HG02759 (cell line): ENCODE data around the gene CSNK1G3.
A peak's percentile ranks its signal among the peaks of the same experiment; 100 is the strongest.
"Not testable (repeated sequence)": the region's sequence is repeated elsewhere in the genome, so short reads cannot be mapped to it uniquely, and the experiment has no call there.

Source experiments
- ATAC-seq: cut with Tn5 transposase; IDR thresholded peaks from one replicate; pipeline ENCODE4 v1.9.1; 2021; ENCODE audit warnings: mild to moderate bottlenecking, moderate library complexity; ENCODE audit not compliant: unreplicated experiment

CSNK1G3 gene

GRCh38 chr5:123511648-123512605 lies at the start of gene CSNK1G3:
CSNK1G3 (plus strand) TSS chr5:123512177; CDS start chr5:123545664, 33,487 bp downstream.
- peak; percentile 93 for ATAC-seq

DNA sequence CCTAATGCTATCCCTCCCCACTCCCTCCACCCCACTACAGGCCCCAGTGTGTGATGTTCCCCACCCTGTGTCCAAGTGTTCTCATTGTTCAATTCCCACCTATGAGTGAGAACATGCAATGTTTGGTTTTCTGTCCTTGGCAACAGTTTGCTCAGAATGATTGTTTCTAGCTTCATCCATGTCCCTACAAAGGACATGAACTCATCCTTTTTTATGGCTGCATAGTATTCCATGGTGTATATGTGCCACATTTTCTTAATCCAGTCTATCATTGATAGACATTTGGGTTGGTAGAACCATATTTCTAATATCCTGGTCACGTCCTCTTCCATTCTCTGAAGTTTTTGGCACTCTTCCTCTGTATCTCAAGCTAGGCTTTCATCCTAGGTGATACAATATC lies 45.1 kb upstream of the CSNK1G3 start:
- not testable (repeated sequence) for ATAC-seq

DNA sequence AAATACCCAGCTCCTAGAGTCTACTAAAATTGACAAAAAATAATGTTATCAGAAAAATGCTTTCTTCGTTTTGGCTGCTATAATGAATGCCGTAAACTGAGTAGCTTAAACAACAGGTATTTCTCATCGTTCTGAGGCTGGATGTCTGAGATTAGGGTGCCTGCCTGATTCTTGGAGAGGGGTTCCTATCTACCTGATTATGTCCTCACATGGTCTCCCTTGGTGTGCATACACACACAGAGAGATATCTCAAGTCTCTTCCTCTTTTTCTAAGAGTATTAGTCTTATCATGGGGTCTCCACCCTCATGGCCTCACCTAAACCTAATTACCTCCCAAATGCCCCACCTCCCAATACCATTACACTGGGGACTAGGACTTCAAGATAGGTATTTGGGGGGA lies 40.6 kb upstream of the CSNK1G3 start:
- no peak for ATAC-seq

- no peak for ATAC-seq
Measured at GRCh38 chr5:123472150-123472924, 39.6 kb upstream of the CSNK1G3 start.

DNA sequence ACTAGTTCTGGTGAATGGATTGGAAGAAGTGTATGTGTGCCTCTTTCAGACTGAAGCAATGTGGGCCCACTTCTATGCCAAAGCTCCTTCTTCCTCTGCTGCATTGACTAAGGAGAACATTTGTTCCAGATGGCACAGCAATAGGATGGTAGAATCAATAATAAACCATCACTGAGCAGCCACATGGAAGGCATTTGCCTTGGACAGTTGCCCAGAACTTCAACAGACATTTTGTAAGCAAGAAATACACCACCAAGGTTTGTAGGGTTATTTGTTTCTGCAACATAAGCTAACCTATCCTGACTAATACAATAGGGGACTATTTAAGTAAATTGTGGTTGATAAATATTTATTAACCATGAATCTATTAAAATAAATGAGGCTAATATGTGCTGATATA lies 37.7 kb upstream of the CSNK1G3 start:
- no peak for ATAC-seq

DNA sequence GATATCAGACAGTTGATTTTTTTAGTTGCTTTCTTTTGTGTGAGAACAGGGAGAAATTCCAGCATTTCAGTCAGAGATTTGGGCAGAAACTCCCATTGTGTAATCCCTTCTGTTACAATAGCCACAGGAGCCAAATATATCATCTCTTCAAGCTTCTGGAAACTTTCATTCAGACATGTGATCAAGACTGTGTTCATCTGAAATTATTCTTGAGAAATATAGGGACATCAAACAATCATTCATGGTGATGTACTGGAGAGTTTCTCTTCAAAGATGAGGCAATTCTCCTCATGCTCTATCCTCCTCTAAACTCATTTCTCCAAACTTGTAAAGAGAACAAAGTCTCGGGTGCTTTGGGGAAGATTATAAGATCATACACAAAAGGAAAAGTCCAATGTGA lies 35.2 kb upstream of the CSNK1G3 start:
- ATAC-seq: no peak

DNA sequence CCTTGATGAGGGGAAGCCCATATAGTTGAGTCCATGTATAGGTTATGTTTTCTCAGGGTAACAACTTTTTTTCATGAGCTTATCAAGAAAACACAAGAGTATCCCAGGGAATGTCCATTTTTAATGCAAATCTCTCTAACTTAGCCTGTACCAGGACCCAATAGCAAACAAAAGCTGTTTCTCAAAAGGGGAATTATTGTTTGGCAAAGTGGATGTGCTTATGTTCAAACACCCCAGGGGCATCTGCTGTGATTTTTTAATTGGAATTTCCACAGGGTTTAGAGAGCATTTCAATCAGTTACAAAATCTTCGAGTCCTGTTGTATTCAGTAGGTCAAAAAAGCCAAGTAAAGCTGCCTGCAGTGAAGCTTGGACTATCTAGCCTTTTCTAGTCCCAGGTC lies 33.4 kb upstream of the CSNK1G3 start:
- ATAC-seq: no peak

DNA sequence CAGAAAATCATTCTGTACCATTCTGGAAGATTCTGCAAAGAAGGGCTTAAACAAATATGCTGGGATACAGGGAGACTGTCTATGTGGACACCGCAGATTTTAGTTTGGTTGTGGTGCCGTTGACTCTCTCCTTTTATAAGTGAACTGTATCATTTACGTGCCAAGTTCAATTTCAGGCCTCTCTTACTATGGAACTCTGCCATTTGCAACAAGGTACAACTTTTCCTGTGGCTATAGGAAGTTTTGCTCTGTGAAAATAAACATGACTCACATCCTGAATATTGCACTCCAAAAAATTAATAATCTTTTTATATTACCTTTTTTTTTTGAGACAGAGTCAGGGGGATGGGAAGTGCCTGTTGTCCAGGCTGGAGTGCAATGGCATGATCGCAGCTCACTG lies 29.7 kb upstream of the CSNK1G3 start:
- ATAC-seq: no peak

DNA sequence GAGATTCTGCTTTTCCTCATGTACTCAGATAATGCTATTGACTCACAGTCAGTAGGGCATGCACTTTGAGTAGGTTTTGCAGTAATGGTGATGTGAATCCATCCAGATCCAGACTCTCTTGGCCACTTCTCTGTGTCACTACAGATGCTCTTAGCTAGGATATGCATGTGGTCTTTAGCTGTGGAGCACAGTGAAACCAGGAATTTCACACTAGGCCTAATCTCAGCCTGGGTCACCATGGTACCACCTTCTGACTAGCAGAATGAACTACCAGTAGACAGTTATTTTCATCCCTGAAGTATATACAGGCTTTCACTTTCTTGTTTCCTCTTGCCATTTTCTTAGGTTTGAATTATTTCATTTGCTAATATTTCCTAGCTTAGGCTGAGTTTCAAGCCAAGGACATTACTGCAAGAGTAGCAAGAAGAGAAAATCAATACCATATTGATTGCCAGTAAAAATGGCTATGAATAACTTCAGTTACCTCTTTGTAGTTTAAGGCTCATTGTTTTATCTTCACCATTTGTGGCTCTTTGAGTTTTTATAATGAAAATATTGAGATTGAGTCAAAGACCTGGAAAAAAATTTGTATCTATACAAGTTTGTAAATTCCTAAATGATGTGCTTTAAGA lies 28.4 kb upstream of the CSNK1G3 start:
- ATAC-seq: no peak

DNA sequence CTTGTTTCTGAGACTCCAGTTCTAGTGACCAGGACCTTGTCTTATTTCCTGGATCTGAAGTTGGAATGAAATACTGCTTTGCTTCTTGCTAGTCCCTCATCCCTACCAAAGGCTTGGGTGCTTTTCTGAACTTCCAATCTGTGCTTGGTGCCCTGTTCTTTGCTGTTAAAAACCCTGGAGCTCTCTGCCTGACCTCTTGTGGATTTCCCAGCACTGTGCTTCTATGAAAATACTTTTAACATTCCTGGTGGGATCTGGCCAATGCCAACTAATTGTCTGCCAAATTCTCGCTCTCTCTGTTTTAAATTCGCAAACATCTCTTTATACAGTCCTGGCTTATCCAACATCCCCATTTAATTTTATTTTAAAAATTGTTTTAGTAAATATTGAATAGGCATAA lies 26.7 kb upstream of the CSNK1G3 start:
- ATAC-seq: no peak

DNA sequence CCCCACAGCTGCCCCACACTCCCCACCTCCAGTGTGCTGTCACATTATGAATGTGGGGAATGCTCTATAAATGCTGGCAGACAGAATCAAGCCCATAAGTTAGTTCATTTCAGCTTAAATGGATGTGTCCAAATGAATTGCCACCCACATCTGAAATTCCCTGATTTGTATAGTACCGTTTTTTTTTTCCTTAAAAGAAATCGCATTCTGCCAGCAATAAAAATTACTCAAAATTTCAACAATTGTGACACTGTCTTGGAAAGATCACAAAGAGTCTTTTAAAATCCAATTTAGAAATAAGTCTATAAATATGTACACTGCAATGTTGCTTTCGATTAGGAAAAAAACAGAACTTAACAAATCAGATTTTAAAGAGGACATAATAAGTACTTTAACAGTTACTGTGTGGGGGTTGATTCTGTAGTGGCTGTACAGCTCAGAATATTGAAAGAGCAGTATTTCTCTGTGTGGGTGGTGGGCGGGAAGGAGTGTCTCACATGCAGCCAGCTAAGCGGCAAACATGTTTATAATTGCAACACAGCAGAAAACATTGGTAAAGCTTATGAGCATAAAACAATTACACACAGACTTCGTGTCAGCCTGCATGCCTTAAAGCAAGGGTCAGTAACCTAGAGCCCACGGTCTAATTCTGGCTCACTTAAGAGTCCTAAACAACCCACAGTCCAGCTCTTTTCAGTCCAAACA lies 24.9 kb upstream of the CSNK1G3 start:
- no peak for ATAC-seq

DNA sequence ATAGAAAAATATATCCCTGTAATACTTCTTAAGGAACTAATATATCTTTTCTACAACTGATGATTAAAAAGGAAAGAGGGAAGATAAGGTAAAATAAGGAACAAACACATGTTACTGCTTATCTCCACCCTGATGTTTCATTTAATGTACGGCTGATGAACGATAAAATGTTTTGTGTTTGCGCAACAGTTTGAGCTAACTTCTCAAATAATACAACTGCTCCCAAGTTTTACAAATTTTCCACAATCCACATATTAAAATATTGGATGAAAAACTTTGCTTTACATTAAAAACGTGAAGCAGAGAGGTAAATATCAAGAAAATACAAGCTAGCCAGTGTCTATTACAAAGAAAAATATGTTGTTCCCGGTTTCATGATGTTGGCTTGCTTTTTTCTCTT lies 21.0 kb upstream of the CSNK1G3 start:
- no peak for ATAC-seq

GRCh38 chr5:123495211-123495610 lies 16.8 kb upstream of the CSNK1G3 start:
- ATAC-seq: not testable (repeated sequence)

DNA sequence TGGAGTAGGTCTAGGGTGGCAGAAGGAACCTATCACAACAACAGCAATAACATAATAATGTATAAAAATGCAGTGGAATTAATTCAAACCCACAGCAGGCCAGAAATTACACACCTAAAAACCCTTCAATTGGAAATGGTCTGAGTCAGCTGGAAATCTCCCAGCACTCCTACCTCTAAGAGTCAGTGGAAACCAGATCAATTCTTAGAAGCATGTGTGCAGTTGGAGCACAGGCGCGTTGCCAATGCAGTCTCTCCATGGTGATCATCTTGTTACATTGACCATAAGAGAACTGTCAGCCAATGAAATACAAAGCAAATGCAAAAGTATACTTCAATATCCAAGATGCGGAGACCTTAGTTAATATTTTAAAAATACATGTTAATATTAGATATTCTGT lies 15.1 kb upstream of the CSNK1G3 start:
- no peak for ATAC-seq

- no peak for ATAC-seq
Measured at GRCh38 chr5:123500471-123500870, 11.5 kb upstream of the CSNK1G3 start.

GRCh38 chr5:123502120-123502519 lies 9.9 kb upstream of the CSNK1G3 start:
- ATAC-seq: no peak

GRCh38 chr5:123503299-123503698 lies 8.7 kb upstream of the CSNK1G3 start:
- ATAC-seq: no peak

DNA sequence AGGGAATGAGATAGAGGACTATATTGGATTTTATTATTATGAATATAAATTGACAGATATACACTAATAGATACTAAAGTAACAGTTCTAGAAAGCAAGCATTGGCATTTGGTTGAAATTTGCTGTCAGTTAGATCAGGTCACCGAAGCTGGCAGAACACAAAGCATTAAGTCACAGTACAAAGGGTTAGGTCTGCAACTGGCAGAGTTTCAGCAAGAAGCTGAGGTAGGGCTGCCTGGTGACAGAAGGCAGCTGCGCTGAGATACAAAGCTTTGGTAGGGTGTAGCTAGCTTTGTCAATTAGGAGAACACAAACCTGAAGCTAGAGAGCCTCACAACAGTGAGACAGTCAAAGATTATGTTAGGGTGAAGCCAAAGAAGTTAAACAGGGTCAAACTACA lies 6.3 kb upstream of the CSNK1G3 start:
- no peak for ATAC-seq

DNA sequence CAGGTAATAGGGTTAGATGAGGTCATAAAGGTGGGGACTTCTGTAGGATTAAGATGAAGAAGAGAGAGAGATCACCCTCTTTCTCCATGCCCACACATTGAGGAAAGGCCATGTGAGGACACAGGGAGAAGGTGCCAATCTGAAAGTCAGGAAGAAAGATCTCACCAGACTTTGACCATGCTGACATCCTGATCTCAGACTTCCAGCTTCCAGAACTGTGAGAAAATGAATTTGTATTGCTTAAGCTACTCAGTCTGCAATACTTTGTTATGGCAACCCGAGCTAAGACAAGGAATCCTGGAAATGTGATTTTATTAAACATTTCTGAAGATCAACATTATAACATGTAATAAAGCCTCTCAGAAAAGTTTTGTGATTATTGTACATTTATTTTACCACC lies 3.5 kb upstream of the CSNK1G3 start:
- ATAC-seq: no peak

DNA sequence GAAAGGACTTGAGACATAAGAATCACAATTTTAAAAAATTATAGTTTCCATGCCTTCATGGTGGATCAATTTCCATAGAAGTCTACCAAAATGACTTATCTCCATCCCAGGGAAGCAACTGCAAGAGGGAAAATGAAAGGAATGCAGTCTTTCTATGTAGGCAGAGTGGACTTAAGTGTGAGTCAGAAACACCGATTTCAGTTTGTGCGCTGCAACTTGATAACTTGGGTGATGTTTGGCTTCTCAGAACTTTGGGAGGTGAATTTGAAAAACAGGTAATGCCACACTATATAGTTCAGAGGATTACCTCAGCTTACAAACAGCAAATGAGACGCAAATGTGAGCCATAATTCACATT lies 708 bp upstream of the CSNK1G3 start:
- ATAC-seq: no peak
